Measurements from ENCODE around the gene ADGRD2. TPM values are rescaled to one million over a fixed set of nuclear protein-coding genes. Genes with fewer than 3 reads are reported as not detected.

ADGRD2 gene
- total RNA-seq, 3 donors from 2014 or later: 2.6 to 2.9 TPM; not detected in 1

- Histone ChIP-seq H3K4me3 (no peak overlapping the region), H3K27ac (no peak overlapping the region), H3K27me3 (peaks cover 0 to 22% of the 10 kb centered on the region in 2 donors), H3K9me3 (no peaks in the 10 kb centered on the region), H3K4me1 (no peaks in the 10 kb centered on the region), H3K36me3 (no peaks in the 10 kb centered on the region)
- intact Hi-C loops (cut with DNase I; ENCODE audit: low total_unique reads): no loop called here
- no peak for DNase-seq (ENCODE audit: low spot score in 2 of 2)
- TF ChIP-seq, protein P1, sequence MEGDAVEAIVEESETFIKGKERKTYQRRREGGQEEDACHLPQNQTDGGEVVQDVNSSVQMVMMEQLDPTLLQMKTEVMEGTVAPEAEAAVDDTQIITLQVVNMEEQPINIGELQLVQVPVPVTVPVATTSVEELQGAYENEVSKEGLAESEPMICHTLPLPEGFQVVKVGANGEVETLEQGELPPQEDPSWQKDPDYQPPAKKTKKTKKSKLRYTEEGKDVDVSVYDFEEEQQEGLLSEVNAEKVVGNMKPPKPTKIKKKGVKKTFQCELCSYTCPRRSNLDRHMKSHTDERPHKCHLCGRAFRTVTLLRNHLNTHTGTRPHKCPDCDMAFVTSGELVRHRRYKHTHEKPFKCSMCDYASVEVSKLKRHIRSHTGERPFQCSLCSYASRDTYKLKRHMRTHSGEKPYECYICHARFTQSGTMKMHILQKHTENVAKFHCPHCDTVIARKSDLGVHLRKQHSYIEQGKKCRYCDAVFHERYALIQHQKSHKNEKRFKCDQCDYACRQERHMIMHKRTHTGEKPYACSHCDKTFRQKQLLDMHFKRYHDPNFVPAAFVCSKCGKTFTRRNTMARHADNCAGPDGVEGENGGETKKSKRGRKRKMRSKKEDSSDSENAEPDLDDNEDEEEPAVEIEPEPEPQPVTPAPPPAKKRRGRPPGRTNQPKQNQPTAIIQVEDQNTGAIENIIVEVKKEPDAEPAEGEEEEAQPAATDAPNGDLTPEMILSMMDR (IDR thresholded peaks at IDR 0.05): no peak
- TF ChIP-seq POLR2AphosphoS5 (IDR thresholded peaks at IDR 0.05) (no peak), POLR2A (IDR thresholded peaks at IDR 0.05) (no peak)
These were observed 7.0 kb downstream of the ADGRD2 start for GRCh38 chr9:124457079-124457886.

DNA sequence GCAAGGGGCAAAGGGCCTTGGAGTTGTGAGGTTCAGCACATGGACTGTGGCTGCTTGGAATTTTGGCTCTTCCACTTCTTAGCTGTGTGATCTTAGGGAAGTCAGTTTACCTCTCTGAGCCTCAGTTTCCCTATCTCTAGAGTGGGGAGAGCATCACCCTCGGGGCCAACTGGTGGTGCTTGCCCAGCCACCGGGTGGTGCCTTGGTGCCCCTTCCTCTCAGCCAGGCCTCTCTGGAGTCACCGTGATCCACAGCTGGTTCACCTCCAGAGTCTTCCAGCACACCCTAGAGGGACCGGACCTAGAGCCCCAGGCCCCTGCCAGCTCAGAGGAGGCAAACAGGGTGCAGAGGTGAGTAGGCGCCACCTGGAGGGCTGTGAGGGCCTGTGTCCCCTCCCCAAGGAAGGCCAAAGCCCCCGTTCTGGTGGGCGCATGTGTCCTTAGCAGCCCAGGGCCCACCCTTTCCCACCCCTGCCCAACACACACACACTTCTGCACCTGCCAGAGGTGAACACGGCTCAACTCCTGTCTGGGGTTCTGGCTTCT is 7.7 kb downstream of the ADGRD2 start:
- no peak for DNase-seq (ENCODE audit: low spot score in 2 of 2)
- H3K27ac ChIP-seq: no peak overlapping the region
- H3K36me3 ChIP-seq: no peaks in the 10 kb centered on the region
- intact Hi-C loops (cut with DNase I; ENCODE audit: low total_unique reads): no loop called here
- no peaks in the 10 kb centered on the region for H3K4me1 ChIP-seq
- peaks cover 0 to 16% of the 10 kb centered on the region in 2 donors for H3K27me3 ChIP-seq
- TF ChIP-seq POLR2AphosphoS5 (IDR thresholded peaks at IDR 0.05): no peak
- TF ChIP-seq POLR2A (IDR thresholded peaks at IDR 0.05): no peak
- TF ChIP-seq, protein P1 (IDR thresholded peaks at IDR 0.05): no peak
- peaks cover 0 to under 1% of the 10 kb centered on the region in 2 donors for H3K9me3 ChIP-seq
- no peak overlapping the region for H3K4me3 ChIP-seq

- Histone ChIP-seq H3K4me1 (no peaks in the 10 kb centered on the region), H3K9me3 (peaks cover 0 to 5% of the 10 kb centered on the region in 2 donors), H3K27ac (no peak overlapping the region), H3K4me3 (no peak overlapping the region), H3K27me3 (peaks cover 0 to 11% of the 10 kb centered on the region in 2 donors), H3K36me3 (no peaks in the 10 kb centered on the region)
- no peak for TF ChIP-seq POLR2A (IDR thresholded peaks at IDR 0.05)
- TF ChIP-seq, protein P1 (IDR thresholded peaks at IDR 0.05): no peak
- TF ChIP-seq POLR2AphosphoS5 (IDR thresholded peaks at IDR 0.05): no peak
- no peak for DNase-seq (ENCODE audit: low spot score in 2 of 2)
- intact Hi-C loops (cut with DNase I; ENCODE audit: low total_unique reads): no loop called here
These were observed 8.2 kb downstream of the ADGRD2 start for GRCh38 chr9:124458441-124458840.

- H3K27me3 ChIP-seq: no peaks in the 10 kb centered on the region
- intact Hi-C loops (cut with DNase I; ENCODE audit: low total_unique reads): no loop called here
- H3K36me3 ChIP-seq: no peaks in the 10 kb centered on the region
- TF ChIP-seq, protein P1 (IDR thresholded peaks at IDR 0.05): no peak
- TF ChIP-seq POLR2A (IDR thresholded peaks at IDR 0.05) (no peak), POLR2AphosphoS5 (IDR thresholded peaks at IDR 0.05) (no peak)
- DNase-seq (ENCODE audit: low spot score in 2 of 2): no peak
- H3K4me3 ChIP-seq: no peak overlapping the region
- peaks cover 0 to 6% of the 10 kb centered on the region in 2 donors for H3K9me3 ChIP-seq
- no peak overlapping the region for H3K27ac ChIP-seq
- H3K4me1 ChIP-seq: no peaks in the 10 kb centered on the region
These were observed 12.5 kb downstream of the ADGRD2 start for GRCh38 chr9:124462739-124463138.

DNA sequence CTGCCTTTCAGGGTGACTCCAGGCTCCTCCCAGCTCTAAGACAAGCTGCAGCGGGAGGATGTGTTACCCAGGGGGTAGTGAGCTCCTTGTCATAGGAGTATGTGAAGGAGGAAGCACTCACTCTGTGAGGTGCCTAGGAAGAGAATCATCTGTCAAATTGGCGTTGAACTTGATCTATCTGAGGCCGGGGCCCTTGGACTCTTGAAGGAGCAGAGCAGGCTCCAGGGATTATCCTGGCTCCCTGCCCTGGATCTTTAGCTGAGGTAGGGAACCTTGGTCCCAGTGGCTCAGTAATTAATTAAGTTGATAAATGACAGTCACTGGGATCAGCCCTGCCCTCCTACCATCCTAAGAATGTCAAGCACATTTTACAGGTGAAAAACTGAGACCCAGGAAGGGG is 15.5 kb downstream of the ADGRD2 start:
- no peak for DNase-seq (ENCODE audit: low spot score in 2 of 2)
- intact Hi-C loops (cut with DNase I; ENCODE audit: low total_unique reads): no loop called here
- H3K4me3 ChIP-seq: no peak overlapping the region
- H3K27ac ChIP-seq: no peak overlapping the region
- H3K9me3 ChIP-seq: peaks cover 0 to 6% of the 10 kb centered on the region in 2 donors
- H3K4me1 ChIP-seq: no peaks in the 10 kb centered on the region
- no peaks in the 10 kb centered on the region for H3K36me3 ChIP-seq
- no peaks in the 10 kb centered on the region for H3K27me3 ChIP-seq
- TF ChIP-seq, protein P1 (IDR thresholded peaks at IDR 0.05): no peak
- no peak for TF ChIP-seq POLR2AphosphoS5 (IDR thresholded peaks at IDR 0.05)
- TF ChIP-seq POLR2A (IDR thresholded peaks at IDR 0.05): no peak

All from breast epithelium (tissue), 4 donors.